B cell (primary cell): ENCODE measurements around the gene GPRC5B. TPM values are rescaled to one million over a fixed set of nuclear protein-coding genes. Genes with fewer than 3 reads are reported as not detected.

Experiments used
- ATAC-seq: fragments of 200-7000 bp; cut with Tn5 transposase; one replicate; pipeline ENCODE4 v1.10.0; 2021; ENCODE audit warnings: low read depth, mild to moderate bottlenecking, moderate number of reproducible peaks, moderate library complexity
- CTCF ChIA-PET: fragments of 350-600 bp; sonication (Branson Sonifier 250); formaldehyde crosslinking; loops from one replicate; lab custom pipeline; 2021; ENCODE audit warnings: antibody characterized with exemption, inconsistent platforms; lab: Charles Lee
- POLR2A ChIA-PET: fragments of 350-600 bp; sonication (Branson Sonifier 250); formaldehyde crosslinking; loops from one replicate; lab custom pipeline; 2021; ENCODE audit warnings: antibody characterized with exemption; lab: Charles Lee
- DNase-seq: peaks from one replicate; pipeline ENCODE4 v3.0.0; 2013
- H2AFZ ChIP-seq: 2 replicates; pipeline ENCODE4 v1.6.1; 2012; ENCODE audit warnings: mild to moderate bottlenecking, low read depth, low read length; ENCODE audit not compliant: insufficient read depth, poor library complexity, severe bottlenecking
- H3K27ac ChIP-seq, 2 donors: 1 replicate in 1 of 2; 2 replicates in 1 of 2; pipeline ENCODE4 v1.5.1; 2012 to 2013; ENCODE audit warnings: low read length in 2 of 2, mild to moderate bottlenecking in 2 of 2, moderate library complexity in 1 of 2
- H3K27me3 ChIP-seq, 4 experiments: fragments of 200-600 bp in 1 of 4; sonication (generic) in 1 of 4; replicated peaks in 1 of 4; 1 replicate in 2 of 4; 2 replicates in 2 of 4; pipeline versions ENCODE4 v1.6.1 to v1.7.0; 2013 to 2016; ENCODE audit warnings: low read length in 3 of 4, mild to moderate bottlenecking in 2 of 4, mixed read lengths in 1 of 4, moderate library complexity in 1 of 4; ENCODE audit not compliant: insufficient read depth in 4 of 4, control insufficient read depth in 3 of 4; ENCODE audit errors: control extremely low read depth in 1 of 4
- H3K36me3 ChIP-seq, 2 experiments: replicated peaks in 1 of 2; 1 replicate in 1 of 2; 2 replicates in 1 of 2; pipeline versions ENCODE4 v1.6.1 to v1.7.1; 2013; ENCODE audit warnings: low read length in 1 of 2; ENCODE audit not compliant: insufficient read depth in 2 of 2, control insufficient read depth in 1 of 2; ENCODE audit errors: control extremely low read depth in 1 of 2, extremely low read depth in 1 of 2
- H3K4me1 ChIP-seq, 2 donors: fragments of 200-600 bp in 1 of 2; sonication (generic) in 1 of 2; 1 replicate in 1 of 2; 2 replicates in 1 of 2; pipeline versions ENCODE4 v1.5.1 to v1.6.1; 2013 to 2017; ENCODE audit warnings: low read length in 2 of 2; ENCODE audit not compliant: control insufficient read depth in 2 of 2, insufficient read depth in 2 of 2
- H3K4me2 ChIP-seq: replicated peaks from 2 replicates; pipeline ENCODE3; 2012; ENCODE audit warnings: mild to moderate bottlenecking, low read depth, low read length; ENCODE audit not compliant: poor library complexity, severe bottlenecking
- H3K4me3 ChIP-seq, 5 experiments: fragments of 200-600 bp in 1 of 5; sonication (generic) in 1 of 5; 1 replicate in 3 of 5; 2 replicates in 2 of 5; pipeline versions ENCODE4 v1.5.1 to v1.7.0; 2011 to 2016; ENCODE audit warnings: low read length in 4 of 5, mild to moderate bottlenecking in 4 of 5, low read depth in 2 of 5, control low read depth in 1 of 5, moderate library complexity in 1 of 5; ENCODE audit not compliant: insufficient read depth in 1 of 5; ENCODE audit errors: control extremely low read depth in 1 of 5, extremely low read depth in 1 of 5
- H3K79me2 ChIP-seq: fragments of 200-600 bp; sonication (generic); one replicate; pipeline ENCODE4 v1.6.0; 2016; ENCODE audit warnings: low read length; ENCODE audit not compliant: control insufficient read depth, insufficient read depth
- H3K9ac ChIP-seq: fragments of 200-600 bp; sonication (generic); 2 replicates; pipeline ENCODE4 v1.6.1; 2017; ENCODE audit warnings: mild to moderate bottlenecking, low read length, moderate library complexity
- H3K9me3 ChIP-seq, 3 donors: one replicate each; pipeline versions ENCODE4 v1.6.1 to v1.7.1; 2013; ENCODE audit warnings: low read length in 2 of 3; ENCODE audit not compliant: control insufficient read depth in 2 of 3, insufficient read depth in 1 of 3; ENCODE audit errors: control extremely low read depth in 1 of 3
- H4K20me1 ChIP-seq: 2 replicates; pipeline ENCODE4 v1.6.0; 2012; ENCODE audit warnings: mild to moderate bottlenecking, low read length; ENCODE audit not compliant: insufficient read depth, control insufficient read depth, poor library complexity, severe bottlenecking
- H3K27ac Mint-ChIP-seq: one replicate; pipeline ENCODE4 v1.8.0; 2021; ENCODE audit warnings: mixed read lengths
- H3K27me3 Mint-ChIP-seq: one replicate; pipeline ENCODE4 v1.8.0; 2021; ENCODE audit warnings: mixed read lengths
- H3K4me1 Mint-ChIP-seq: one replicate; pipeline ENCODE4 v1.8.0; 2021; ENCODE audit warnings: mixed read lengths
- H3K4me3 Mint-ChIP-seq: one replicate; pipeline ENCODE4 v1.8.0; 2021; ENCODE audit warnings: mixed read lengths
- H3K9me3 Mint-ChIP-seq: one replicate; pipeline ENCODE4 v1.8.0; 2022; ENCODE audit warnings: mixed read lengths; ENCODE audit not compliant: insufficient read depth
- EZH2 ChIP-seq: IDR thresholded peaks from 2 replicates; pipeline ENCODE4 v1.6.1; 2012; ENCODE audit warnings: borderline replicate concordance, low read depth, mild to moderate bottlenecking, moderate library complexity, low read length; ENCODE audit not compliant: insufficient read depth, poor library complexity, severe bottlenecking
- WGBS: methylation state at CpG from one replicate; pipeline ENCODE4 v1.1.5; 2013; ENCODE audit warnings: missing lambda C conversion rate; ENCODE audit not compliant: insufficient coverage; 5-methylcytosine and 5-hydroxymethylcytosine counted together
- intact Hi-C: fragments of 100-400 bp; cut with micrococcal nuclease; formaldehyde crosslinking; loops from one replicate; pipeline ENCODE4 v1.10.0; 2022
- polyA plus RNA-seq: library from polyadenylated mRNA; depleted of rRNA; stranded (reverse); fragments of >200 nt; gene quantifications from 2 replicates; pipeline ENCODE4 v1.2.3, GENCODE V29; 2012
- total RNA-seq, 2 donors: library from RNA; stranded (reverse); fragments of 120-200 nt in 1 of 2; gene quantifications; 1 replicate in 1 of 2; 2 replicates in 1 of 2; pipeline versions ENCODE4 v1.2.3 to v1.2.4, GENCODE V29; 2013 to 2022
- TF ChIP-seq, protein P1 (sequence below): fragments of 200-600 bp; IDR thresholded peaks from one replicate; pipeline ENCODE4 v1.8.0; 2022; ENCODE audit warnings: antibody characterized with exemption, mild to moderate bottlenecking

The GPRC5B gene
- total and polyA plus RNA-seq, 2 donors (not counting 1 experiment from before 2014, with no cell fraction given) = not detected

DNA sequence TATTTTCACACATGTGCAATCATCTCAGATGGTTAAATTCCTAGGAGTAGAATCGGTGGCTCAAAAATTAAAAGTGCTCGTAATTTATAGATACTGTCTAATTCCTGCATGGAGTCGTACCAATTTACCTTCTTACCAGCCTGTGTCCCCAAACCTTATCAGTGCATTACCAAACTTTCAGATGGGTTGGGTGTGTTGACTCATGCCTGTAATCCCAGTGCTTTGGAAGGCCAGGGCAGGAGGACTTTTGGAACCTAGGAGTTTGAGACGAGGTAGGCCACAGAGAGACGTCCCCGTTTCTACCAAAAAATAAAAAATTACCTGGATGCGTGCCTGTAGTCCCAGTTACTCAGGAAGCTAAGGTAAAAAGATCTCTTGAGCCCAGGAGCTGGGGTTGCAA lies 34.5 kb upstream of the GPRC5B start:
- no peaks in the 10 kb centered on the region for H3K4me1 Mint-ChIP-seq
- no peak for TF ChIP-seq EZH2
- TF ChIP-seq, protein P1, sequence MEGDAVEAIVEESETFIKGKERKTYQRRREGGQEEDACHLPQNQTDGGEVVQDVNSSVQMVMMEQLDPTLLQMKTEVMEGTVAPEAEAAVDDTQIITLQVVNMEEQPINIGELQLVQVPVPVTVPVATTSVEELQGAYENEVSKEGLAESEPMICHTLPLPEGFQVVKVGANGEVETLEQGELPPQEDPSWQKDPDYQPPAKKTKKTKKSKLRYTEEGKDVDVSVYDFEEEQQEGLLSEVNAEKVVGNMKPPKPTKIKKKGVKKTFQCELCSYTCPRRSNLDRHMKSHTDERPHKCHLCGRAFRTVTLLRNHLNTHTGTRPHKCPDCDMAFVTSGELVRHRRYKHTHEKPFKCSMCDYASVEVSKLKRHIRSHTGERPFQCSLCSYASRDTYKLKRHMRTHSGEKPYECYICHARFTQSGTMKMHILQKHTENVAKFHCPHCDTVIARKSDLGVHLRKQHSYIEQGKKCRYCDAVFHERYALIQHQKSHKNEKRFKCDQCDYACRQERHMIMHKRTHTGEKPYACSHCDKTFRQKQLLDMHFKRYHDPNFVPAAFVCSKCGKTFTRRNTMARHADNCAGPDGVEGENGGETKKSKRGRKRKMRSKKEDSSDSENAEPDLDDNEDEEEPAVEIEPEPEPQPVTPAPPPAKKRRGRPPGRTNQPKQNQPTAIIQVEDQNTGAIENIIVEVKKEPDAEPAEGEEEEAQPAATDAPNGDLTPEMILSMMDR = no peak
- Histone ChIP-seq H3K4me1 (no peaks in the 10 kb centered on the region), H3K36me3 (no peaks in the 10 kb centered on the region), H3K9ac (no peak overlapping the region), H3K27me3 (no peaks in the 10 kb centered on the region), H3K79me2 (no peaks in the 10 kb centered on the region), H3K4me2 (no peak overlapping the region), H3K4me3 (no peak overlapping the region), H3K9me3 (no peaks in the 10 kb centered on the region), H4K20me1 (no peaks in the 10 kb centered on the region), H2AFZ (no peak overlapping the region), H3K27ac (no peak overlapping the region)
- DNase-seq (no peak), ATAC-seq (no peak)
- ChIA-PET POLR2A (no interaction called here), CTCF (interaction anchor here (0.7 kb wide), 1 partner anchor 16 kb away, joined by 3 read pairs; no protein-coding TSS in a partner anchor)
- no peaks in the 10 kb centered on the region for H3K9me3 Mint-ChIP-seq
- intact Hi-C loops = no loop called here
- no CpG with 5 or more reads among the region's 7 CpGs for WGBS
- H3K27me3 Mint-ChIP-seq = peaks cover 16% of the 10 kb centered on the region
- no peak overlapping the region for H3K27ac Mint-ChIP-seq
- H3K4me3 Mint-ChIP-seq = no peak overlapping the region

DNA sequence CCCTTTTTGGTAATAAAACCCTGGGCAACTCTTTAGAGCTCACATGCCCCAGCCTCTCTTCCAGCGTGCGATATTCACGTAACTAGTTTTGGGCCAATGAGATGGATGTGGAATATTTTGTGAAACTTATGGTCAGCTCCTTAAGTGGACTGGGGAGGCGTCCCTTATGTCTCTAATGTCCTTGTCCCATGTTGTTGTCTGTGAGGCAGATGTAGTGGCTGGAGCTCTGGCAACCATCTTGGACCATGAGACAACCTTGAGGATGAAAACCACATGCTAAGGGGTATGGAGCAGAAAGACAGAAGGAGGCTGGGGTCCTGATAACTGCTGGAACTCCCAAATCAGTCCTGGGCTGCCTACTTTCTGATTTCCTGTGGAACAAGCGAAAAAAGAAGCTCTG lies 31.4 kb upstream of the GPRC5B start:
- Histone ChIP-seq H3K4me3 (no peak overlapping the region), H3K4me2 (no peak overlapping the region), H3K27ac (no peak overlapping the region), H3K9me3 (peaks cover 0 to 10% (median 1%) of the 10 kb centered on the region in 3 donors), H4K20me1 (no peaks in the 10 kb centered on the region), H3K27me3 (no peaks in the 10 kb centered on the region), H3K79me2 (no peaks in the 10 kb centered on the region), H3K9ac (no peak overlapping the region), H3K36me3 (no peaks in the 10 kb centered on the region), H3K4me1 (no peaks in the 10 kb centered on the region), H2AFZ (no peak overlapping the region)
- H3K27me3 Mint-ChIP-seq = peaks cover 17% of the 10 kb centered on the region
- ATAC-seq (no peak), DNase-seq (no peak)
- no peaks in the 10 kb centered on the region for H3K9me3 Mint-ChIP-seq
- no peak overlapping the region for H3K27ac Mint-ChIP-seq
- ChIA-PET POLR2A (no interaction called here), CTCF (interaction anchor here (0.9 kb wide), 1 partner anchor 9 kb away, joined by 4 read pairs; no protein-coding TSS in a partner anchor)
- 96% methylated on average over 4 of the region's 5 CpGs for WGBS
- no peak for TF ChIP-seq EZH2
- TF ChIP-seq, protein P1 = no peak
- H3K4me3 Mint-ChIP-seq = no peak overlapping the region
- intact Hi-C loops = no loop called here
- H3K4me1 Mint-ChIP-seq = no peaks in the 10 kb centered on the region
